Measurements from ENCODE around the gene PIGBOS1.
"Not testable (repeated sequence)": the region's sequence is repeated elsewhere in the genome, so short reads cannot be mapped to it uniquely, and the experiment has no call there.

Gene PIGBOS1

DNA sequence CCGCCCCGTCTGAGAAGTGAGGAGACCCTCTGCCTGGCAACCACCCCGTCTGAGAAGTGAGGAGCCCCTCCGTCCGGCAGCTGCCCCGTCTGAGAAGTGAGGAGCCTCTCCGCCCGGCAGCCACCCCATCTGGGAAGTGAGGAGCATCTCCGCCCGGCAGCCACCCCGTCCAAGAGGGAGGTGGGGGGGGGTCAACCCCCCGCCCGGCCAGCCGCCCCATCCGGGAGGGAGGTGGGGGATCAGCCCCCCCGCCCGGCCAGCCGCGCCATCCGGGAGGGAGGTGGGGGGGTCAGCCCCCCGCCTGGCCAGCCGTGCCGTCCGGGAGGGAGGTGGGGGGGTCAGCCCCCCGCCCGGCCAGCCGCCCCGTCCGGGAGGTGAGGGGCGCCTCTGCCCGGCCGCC, 16.1 kb downstream of the PIGBOS1 start:
- not testable (repeated sequence) for H3K27ac ChIP-seq (ENCODE audit: insufficient read depth, low read depth, low read length, poor library complexity, severe bottlenecking); H3K4me3 ChIP-seq (ENCODE audit: insufficient read depth, low read depth, low read length); H3K4me1 ChIP-seq (ENCODE audit: control insufficient read depth, insufficient read depth, low read length); H3K9me3 ChIP-seq (ENCODE audit: control insufficient read depth, low read length); H3K36me3 ChIP-seq (ENCODE audit: control insufficient read depth, insufficient read depth, low read length); H3K27me3 ChIP-seq (ENCODE audit: control insufficient read depth, insufficient read depth, low read length, poor library complexity, severe bottlenecking)
- WGBS, 2 experiments: 96 to 100% methylated on average over 6 to 14 of the region's 32 CpGs

DNA sequence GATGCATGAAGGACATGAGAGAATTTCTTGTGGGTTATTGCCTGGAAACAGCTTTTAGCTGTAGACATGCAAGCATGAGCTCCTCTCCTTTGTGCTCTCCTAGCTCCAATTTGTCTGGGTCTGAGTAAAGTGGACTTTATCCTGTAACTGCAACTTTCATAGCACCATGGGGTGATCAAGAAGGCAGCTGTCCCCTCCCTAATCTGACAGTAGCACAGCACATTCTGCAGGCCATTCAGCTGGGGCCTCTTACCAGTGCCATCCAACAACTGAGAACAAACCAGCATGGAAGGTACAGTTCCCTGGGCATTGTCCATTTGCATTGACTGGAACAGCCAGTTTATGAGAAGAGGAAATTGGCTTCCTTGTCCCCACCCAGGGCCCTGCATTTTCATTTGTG, 21.6 kb downstream of the PIGBOS1 start:
- no peak overlapping the region for H3K27ac ChIP-seq (ENCODE audit: insufficient read depth, low read depth, low read length, poor library complexity, severe bottlenecking)

DNA sequence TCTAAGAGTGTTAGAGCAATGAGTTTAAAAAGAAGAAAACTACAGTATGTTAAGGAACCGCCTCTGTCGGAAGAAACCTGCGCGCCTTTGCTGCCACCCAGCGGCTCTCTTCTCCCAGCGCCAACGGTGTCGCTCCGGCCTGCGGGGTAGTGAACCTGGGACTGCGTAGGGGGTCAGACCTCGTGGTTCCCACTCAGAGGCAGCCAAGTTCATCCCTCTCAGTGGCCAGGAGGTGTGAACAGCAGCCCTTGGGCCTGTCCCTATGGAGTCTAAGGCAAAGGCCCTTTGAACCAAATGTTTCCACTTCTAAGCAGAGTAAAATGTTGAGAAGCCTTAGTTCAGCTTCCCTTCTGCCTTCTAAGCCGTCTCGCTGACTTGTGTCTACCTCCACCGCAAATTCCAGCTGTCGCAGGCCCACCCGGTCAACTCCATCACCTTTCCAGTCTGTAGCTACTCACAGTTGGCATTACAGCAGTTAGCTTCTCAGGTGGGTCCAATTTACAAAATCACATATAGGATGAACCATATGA, 28.3 kb downstream of the PIGBOS1 start:
- Histone ChIP-seq H3K27ac (ENCODE audit: insufficient read depth, low read depth, low read length, poor library complexity, severe bottlenecking) (no peak overlapping the region), H3K27me3 (ENCODE audit: control insufficient read depth, insufficient read depth, low read length, poor library complexity, severe bottlenecking) (peaks cover 12% of the 10 kb centered on the region), H3K4me3 (ENCODE audit: insufficient read depth, low read depth, low read length) (peak overlapping the region; percentile 50), H3K4me1 (ENCODE audit: control insufficient read depth, insufficient read depth, low read length) (no peaks in the 10 kb centered on the region), H3K9me3 (ENCODE audit: control insufficient read depth, low read length) (no peaks in the 10 kb centered on the region), H3K36me3 (ENCODE audit: control insufficient read depth, insufficient read depth, low read length) (no peaks in the 10 kb centered on the region)
- 28% methylated on average over 17 of the region's 17 CpGs for WGBS, 2 experiments

More for the DNA sequence above, 21.6 kb downstream of the PIGBOS1 start:
- Histone ChIP-seq H3K9me3 (ENCODE audit: control insufficient read depth, low read length) (no peaks in the 10 kb centered on the region), H3K4me1 (ENCODE audit: control insufficient read depth, insufficient read depth, low read length) (no peaks in the 10 kb centered on the region), H3K36me3 (ENCODE audit: control insufficient read depth, insufficient read depth, low read length) (no peaks in the 10 kb centered on the region), H3K27me3 (ENCODE audit: control insufficient read depth, insufficient read depth, low read length, poor library complexity, severe bottlenecking) (no peaks in the 10 kb centered on the region), H3K4me3 (ENCODE audit: insufficient read depth, low read depth, low read length) (no peak overlapping the region)

DNA sequence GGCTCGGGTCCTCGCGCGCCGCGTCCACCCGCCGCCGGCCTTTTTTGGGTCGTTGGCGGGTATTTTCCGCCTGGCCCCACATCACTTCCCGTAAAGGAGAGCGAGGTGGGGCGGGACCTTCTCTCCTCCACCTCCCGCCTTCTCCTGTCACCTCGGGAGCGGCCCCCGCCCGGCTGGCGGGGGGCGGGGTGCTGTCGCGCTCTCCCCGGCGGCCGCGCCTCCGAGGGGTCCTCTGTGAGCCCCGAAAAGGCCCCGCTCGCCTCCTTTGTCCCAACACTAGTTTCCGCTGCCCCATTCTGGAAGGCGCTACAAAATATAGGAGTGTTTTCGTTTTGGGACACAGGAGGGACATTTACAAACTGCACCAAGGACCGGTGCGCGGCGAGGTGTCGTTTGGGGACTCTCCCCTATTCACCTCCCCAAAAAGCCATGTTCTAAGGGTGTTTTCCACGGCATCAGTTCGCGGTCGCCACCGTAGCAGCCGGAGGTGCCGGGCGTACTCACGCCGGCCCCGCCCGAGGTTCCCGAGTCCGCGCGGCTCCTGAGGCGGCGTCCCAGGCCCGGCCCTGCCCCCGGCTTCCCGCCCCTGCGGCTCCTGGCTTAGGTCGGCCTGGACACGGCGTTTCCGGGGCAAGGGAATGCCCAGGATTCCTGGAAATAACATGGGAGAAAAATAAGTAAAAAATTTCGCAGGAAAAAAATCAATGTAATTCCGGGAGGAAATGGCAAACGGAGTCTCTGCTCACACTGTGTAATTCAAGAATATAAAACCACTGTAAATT, 29.0 kb downstream of the PIGBOS1 start, which contains the start of gene RAB27A:
Gene RAB27A (minus strand): TSS at position 68 of the 782 bp plus-strand sequence. CDS start 54,879 bp downstream, outside the sequence.
- WGBS, 2 experiments: 0% methylated on average over 69 of the region's 69 CpGs
- Histone ChIP-seq H3K4me1 (ENCODE audit: control insufficient read depth, insufficient read depth, low read length) (no peaks in the 10 kb centered on the region), H3K27me3 (ENCODE audit: control insufficient read depth, insufficient read depth, low read length, poor library complexity, severe bottlenecking) (peaks cover 12% of the 10 kb centered on the region), H3K9me3 (ENCODE audit: control insufficient read depth, low read length) (no peaks in the 10 kb centered on the region), H3K27ac (ENCODE audit: insufficient read depth, low read depth, low read length, poor library complexity, severe bottlenecking) (no peak within 1 kb of the TSS), H3K36me3 (ENCODE audit: control insufficient read depth, insufficient read depth, low read length) (no peaks in the 10 kb centered on the region), H3K4me3 (ENCODE audit: insufficient read depth, low read depth, low read length) (peak within 1 kb of the TSS; percentile 50)

DNA sequence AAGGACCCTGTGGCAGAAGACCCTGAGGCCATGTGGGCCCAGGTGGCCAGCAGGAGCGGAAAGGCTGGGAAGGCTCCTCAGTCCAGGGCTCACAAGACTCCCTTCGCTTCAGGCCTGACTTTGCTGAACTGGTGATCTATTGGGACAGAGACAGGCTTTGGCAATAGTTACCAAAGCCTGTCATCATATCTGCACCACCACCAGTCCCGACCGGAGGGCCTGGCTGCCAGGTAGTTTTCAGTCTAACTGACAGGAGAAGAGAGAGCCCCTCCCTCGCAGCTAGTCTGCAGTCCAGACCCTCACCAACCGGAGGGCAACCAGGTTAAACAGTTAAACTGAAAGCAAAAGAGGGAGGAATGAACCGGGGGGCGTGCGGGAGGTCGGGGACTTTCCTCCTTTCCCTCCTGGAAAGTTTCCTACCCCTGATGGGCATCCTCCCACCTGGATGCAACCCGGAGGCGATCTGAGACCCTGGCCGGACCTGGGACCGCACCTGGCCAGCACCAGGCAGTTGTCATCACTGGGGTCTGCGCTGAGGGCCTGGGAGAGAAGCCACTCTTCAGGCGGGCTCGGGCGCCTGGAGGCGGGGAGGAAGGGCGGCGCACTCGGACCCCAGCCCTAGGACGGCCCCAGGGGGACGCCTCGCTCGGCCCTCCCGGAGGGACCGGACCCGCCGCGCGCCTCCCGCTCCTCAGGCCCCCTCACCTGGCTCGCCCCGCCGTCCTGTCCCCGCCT, 29.7 kb downstream of the PIGBOS1 start:
- WGBS, 2 experiments: 5% methylated on average over 37 of the region's 37 CpGs

DNA sequence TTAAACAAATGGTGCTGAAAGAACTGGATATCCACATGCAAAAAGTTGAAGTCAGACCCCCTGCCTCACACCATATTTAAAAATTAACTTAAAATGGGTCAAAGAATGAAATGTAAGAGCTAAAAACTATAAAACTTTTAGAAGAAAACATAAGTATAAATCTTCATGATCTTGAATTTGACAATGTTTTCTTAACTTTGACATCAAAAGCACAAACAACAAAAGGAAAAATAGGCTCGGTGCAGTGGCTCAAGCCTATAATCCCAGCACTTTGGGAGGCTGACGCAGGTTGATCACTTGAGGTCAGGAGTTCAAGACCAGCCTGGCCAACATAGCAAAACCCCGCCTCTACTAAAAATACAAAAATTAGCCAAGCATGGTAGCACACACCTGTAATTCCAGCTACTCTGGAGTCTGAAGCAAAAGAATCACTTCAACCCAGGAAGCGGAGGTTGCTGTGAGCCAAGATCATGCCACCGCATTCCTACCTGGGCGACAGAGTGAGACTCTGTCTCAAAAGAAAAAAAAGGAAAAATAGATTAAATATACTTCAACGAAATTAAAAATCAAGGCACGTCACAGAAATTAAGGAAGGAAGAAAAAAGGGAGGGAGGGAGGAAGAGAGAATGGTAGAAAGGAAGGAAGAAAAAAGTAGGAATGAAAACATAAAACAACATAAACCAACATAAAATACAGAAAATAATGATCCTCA, 30.8 kb downstream of the PIGBOS1 start:
- Histone ChIP-seq H3K9me3 (ENCODE audit: control insufficient read depth, low read length) (no peaks in the 10 kb centered on the region), H3K36me3 (ENCODE audit: control insufficient read depth, insufficient read depth, low read length) (no peaks in the 10 kb centered on the region), H3K4me3 (ENCODE audit: insufficient read depth, low read depth, low read length) (no peak overlapping the region), H3K27me3 (ENCODE audit: control insufficient read depth, insufficient read depth, low read length, poor library complexity, severe bottlenecking) (peaks cover 12% of the 10 kb centered on the region), H3K4me1 (ENCODE audit: control insufficient read depth, insufficient read depth, low read length) (no peaks in the 10 kb centered on the region), H3K27ac (ENCODE audit: insufficient read depth, low read depth, low read length, poor library complexity, severe bottlenecking) (no peak overlapping the region)
- 91 to 95% methylated on average over 6 to 8 of the region's 8 CpGs for WGBS, 2 experiments

More for the DNA sequence above, 29.7 kb downstream of the PIGBOS1 start:
- peak overlapping the region; percentile 50 for H3K4me3 ChIP-seq (ENCODE audit: insufficient read depth, low read depth, low read length)
- H3K4me1 ChIP-seq (ENCODE audit: control insufficient read depth, insufficient read depth, low read length): no peaks in the 10 kb centered on the region
- peaks cover 12% of the 10 kb centered on the region for H3K27me3 ChIP-seq (ENCODE audit: control insufficient read depth, insufficient read depth, low read length, poor library complexity, severe bottlenecking)
- H3K27ac ChIP-seq (ENCODE audit: insufficient read depth, low read depth, low read length, poor library complexity, severe bottlenecking): no peak overlapping the region
- H3K9me3 ChIP-seq (ENCODE audit: control insufficient read depth, low read length): no peaks in the 10 kb centered on the region
- H3K36me3 ChIP-seq (ENCODE audit: control insufficient read depth, insufficient read depth, low read length): no peaks in the 10 kb centered on the region

DNA sequence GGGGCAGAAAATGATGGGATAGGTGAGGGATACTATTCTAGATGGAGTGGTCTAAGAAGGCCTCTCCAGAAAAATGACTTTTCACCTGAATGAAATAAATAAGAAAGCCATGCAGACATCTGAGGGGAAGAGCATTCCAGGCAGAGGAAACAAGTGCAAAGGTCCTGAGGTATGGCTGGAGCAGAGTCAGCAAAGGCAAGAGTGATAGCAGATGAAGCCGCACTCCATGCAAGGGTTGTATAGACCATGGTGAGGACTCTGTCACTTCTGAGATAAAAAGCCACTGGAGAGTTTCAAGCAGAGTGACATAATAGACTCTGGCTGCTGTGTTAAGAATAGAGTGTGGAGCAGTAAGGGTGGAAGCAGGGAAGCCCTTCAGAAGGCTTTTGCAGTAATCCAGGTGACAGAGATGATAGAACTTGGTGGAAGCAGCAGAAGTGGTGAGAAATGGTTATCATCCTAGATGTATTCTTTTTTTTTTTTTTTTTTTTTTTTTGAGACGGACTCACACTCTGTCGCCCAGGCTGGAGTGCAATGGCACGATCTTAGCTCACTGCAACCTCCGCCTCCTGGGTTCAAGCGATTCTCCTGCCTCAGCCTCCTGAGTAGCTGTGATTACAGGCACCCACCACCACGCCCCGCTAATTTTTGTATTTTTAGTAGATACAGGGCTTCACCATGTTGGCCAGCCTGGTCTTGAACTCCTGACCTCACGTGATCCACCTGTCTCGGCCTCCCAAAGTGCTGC, 32.3 kb downstream of the PIGBOS1 start:
- not testable (repeated sequence) for H3K4me1 ChIP-seq (ENCODE audit: control insufficient read depth, insufficient read depth, low read length); H3K36me3 ChIP-seq (ENCODE audit: control insufficient read depth, insufficient read depth, low read length); H3K27ac ChIP-seq (ENCODE audit: insufficient read depth, low read depth, low read length, poor library complexity, severe bottlenecking); H3K9me3 ChIP-seq (ENCODE audit: control insufficient read depth, low read length); H3K4me3 ChIP-seq (ENCODE audit: insufficient read depth, low read depth, low read length)
- 97% methylated on average over 10 of the region's 10 CpGs for WGBS, 2 experiments
- peaks cover 12% of the 10 kb centered on the region for H3K27me3 ChIP-seq (ENCODE audit: control insufficient read depth, insufficient read depth, low read length, poor library complexity, severe bottlenecking)

DNA sequence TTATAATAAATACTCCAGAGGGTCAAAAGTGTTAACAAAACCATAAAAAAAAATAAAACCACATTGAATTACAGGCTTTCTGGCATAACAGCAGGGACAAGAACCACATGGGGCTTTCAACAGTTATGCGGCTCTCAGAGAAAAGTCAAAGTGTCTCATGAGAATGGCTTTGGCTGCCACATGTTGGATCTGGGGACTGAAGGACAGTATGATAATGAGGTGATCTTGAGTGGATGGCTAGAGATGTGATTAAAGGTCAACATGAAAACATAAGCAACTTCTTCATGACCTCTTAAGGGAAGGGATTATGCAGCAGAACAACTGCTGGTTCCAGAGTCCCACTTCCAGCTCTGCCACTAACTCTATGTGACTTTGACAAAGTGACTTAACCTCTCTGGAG, 34.5 kb downstream of the PIGBOS1 start:
- Histone ChIP-seq H3K36me3 (ENCODE audit: control insufficient read depth, insufficient read depth, low read length) (no peaks in the 10 kb centered on the region), H3K4me3 (ENCODE audit: insufficient read depth, low read depth, low read length) (no peak overlapping the region), H3K4me1 (ENCODE audit: control insufficient read depth, insufficient read depth, low read length) (no peaks in the 10 kb centered on the region), H3K27ac (ENCODE audit: insufficient read depth, low read depth, low read length, poor library complexity, severe bottlenecking) (no peak overlapping the region), H3K27me3 (ENCODE audit: control insufficient read depth, insufficient read depth, low read length, poor library complexity, severe bottlenecking) (peaks cover 10% of the 10 kb centered on the region), H3K9me3 (ENCODE audit: control insufficient read depth, low read length) (no peaks in the 10 kb centered on the region)
- 90 to 94% methylated on average over 1 of the region's 1 CpG for WGBS, 2 experiments

DNA sequence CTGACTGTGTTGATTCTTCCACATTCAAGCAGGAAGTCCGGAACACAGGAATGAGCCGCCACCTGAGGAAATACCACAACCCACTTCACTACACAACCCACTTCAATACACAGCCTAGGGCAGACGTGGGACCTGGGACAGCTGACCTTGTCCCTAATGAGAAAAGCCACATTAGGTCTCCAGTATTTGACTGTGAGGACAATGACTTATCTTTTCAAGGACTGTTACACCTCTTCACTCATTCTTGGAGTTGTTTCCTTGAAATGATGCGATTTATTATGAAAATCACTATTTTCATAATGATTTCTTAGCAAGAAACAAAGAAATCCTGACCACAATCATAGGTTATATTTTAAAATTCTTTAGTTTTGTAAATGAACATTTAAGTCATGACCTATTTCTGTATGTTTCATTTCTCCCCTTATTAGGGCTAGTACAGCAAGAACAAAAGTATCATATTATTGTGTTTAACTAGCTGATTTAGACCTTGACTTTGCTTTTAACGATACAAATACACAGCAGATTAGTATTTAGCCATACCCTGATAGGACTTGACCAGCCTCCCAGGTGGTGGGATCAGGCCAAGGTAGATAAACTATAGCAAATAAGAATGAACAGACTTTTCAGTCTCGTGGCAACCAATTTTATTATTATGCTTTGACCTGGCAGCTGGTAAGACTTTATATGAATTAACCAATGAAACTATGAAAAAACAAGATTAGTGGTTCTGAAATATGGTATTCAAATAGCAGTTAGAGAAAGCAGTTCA, 35.4 kb downstream of the PIGBOS1 start:
- Histone ChIP-seq H3K36me3 (ENCODE audit: control insufficient read depth, insufficient read depth, low read length) (no peaks in the 10 kb centered on the region), H3K4me3 (ENCODE audit: insufficient read depth, low read depth, low read length) (no peak overlapping the region), H3K9me3 (ENCODE audit: control insufficient read depth, low read length) (no peaks in the 10 kb centered on the region), H3K27ac (ENCODE audit: insufficient read depth, low read depth, low read length, poor library complexity, severe bottlenecking) (no peak overlapping the region), H3K27me3 (ENCODE audit: control insufficient read depth, insufficient read depth, low read length, poor library complexity, severe bottlenecking) (peaks cover 2% of the 10 kb centered on the region), H3K4me1 (ENCODE audit: control insufficient read depth, insufficient read depth, low read length) (no peaks in the 10 kb centered on the region)
- WGBS, 2 experiments: 88 to 94% methylated on average over 4 to 6 of the region's 6 CpGs
